Measurements from ENCODE around the gene TMC3. TPM values are rescaled to one million over a fixed set of nuclear protein-coding genes. Genes with fewer than 3 reads are reported as not detected.

TMC3 gene
- total RNA-seq, 2 experiments from 2014 or later, result not detected

DNA sequence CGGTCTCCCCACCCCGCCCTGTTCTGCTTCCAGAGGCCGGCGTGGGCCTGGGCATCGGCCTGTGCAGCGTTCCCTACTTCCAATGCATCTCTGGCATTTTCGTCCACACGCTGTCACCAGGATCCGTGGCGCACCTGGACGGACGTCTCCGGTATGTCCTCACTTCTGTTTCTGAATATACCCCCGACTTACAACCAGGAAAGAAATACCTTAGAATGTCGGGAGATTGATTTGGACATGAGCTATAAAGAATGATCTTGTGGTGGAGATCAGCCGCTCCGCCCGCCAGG is 91.5 kb downstream of the TMC3 start:
- DNase-seq (no peak), ATAC-seq (ENCODE audit: poor library complexity) (no peak)
- Histone ChIP-seq H3K36me3 (ENCODE audit: insufficient read depth, low read length) (no peaks in the 10 kb centered on the region), H3K4me3 (ENCODE audit: low read length) (no peak overlapping the region), H3K9me3 (ENCODE audit: control insufficient read depth in 1 of 2, insufficient read depth in 1 of 2, low read length in 2 of 2) (peaks cover 1% of the 10 kb centered on the region in 2 experiments), H3K27ac (ENCODE audit: low read depth in 1 of 2, low read length in 2 of 2) (no peak overlapping the region), H3K4me1 (ENCODE audit: insufficient read depth, low read length) (peaks cover 61% of the 10 kb centered on the region), H3K27me3 (ENCODE audit: control insufficient read depth in 1 of 2, insufficient read depth in 2 of 2, low read length in 2 of 2) (no peaks in the 10 kb centered on the region)
- ChIA-PET POLR2A (interaction anchor here (13.8 kb wide), 1 partner anchor 18 kb away, joined by 396 read pairs; no protein-coding TSS in a partner anchor), CTCF (no interaction called here)
- Mint-ChIP-seq H3K27me3 (no peaks in the 10 kb centered on the region), H3K9me3 (peaks cover 2% of the 10 kb centered on the region), H3K27ac (no peak overlapping the region), H3K4me3 (no peak overlapping the region), H3K4me1 (ENCODE audit: low read depth) (peaks cover 81% of the 10 kb centered on the region), H3K36me3 (ENCODE audit: low read depth) (peaks cover 7% of the 10 kb centered on the region)
- intact Hi-C loops (cut with DNase I, micrococcal nuclease), result no loop called here
- TF ChIP-seq, protein P1, sequence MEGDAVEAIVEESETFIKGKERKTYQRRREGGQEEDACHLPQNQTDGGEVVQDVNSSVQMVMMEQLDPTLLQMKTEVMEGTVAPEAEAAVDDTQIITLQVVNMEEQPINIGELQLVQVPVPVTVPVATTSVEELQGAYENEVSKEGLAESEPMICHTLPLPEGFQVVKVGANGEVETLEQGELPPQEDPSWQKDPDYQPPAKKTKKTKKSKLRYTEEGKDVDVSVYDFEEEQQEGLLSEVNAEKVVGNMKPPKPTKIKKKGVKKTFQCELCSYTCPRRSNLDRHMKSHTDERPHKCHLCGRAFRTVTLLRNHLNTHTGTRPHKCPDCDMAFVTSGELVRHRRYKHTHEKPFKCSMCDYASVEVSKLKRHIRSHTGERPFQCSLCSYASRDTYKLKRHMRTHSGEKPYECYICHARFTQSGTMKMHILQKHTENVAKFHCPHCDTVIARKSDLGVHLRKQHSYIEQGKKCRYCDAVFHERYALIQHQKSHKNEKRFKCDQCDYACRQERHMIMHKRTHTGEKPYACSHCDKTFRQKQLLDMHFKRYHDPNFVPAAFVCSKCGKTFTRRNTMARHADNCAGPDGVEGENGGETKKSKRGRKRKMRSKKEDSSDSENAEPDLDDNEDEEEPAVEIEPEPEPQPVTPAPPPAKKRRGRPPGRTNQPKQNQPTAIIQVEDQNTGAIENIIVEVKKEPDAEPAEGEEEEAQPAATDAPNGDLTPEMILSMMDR (IDR thresholded peaks at IDR 0.05), result no peak

- Histone ChIP-seq H3K27ac (ENCODE audit: low read depth in 1 of 2, low read length in 2 of 2) (no peak overlapping the region), H3K9me3 (ENCODE audit: control insufficient read depth in 1 of 2, insufficient read depth in 1 of 2, low read length in 2 of 2) (peaks cover 4 to 7% of the 10 kb centered on the region in 2 experiments), H3K4me3 (ENCODE audit: low read length) (no peak overlapping the region), H3K27me3 (ENCODE audit: control insufficient read depth in 1 of 2, insufficient read depth in 2 of 2, low read length in 2 of 2) (no peaks in the 10 kb centered on the region), H3K36me3 (ENCODE audit: insufficient read depth, low read length) (no peaks in the 10 kb centered on the region), H3K4me1 (ENCODE audit: insufficient read depth, low read length) (peaks cover 55% of the 10 kb centered on the region)
- no peak overlapping the region for H3K4me3 Mint-ChIP-seq
- peaks cover 10% of the 10 kb centered on the region for H3K36me3 Mint-ChIP-seq (ENCODE audit: low read depth)
- H3K9me3 Mint-ChIP-seq, result peaks cover 3% of the 10 kb centered on the region
- no peaks in the 10 kb centered on the region for H3K27me3 Mint-ChIP-seq
- TF ChIP-seq, protein P1 (IDR thresholded peaks at IDR 0.05), result no peak
- DNase-seq, result no peak
- H3K27ac Mint-ChIP-seq, result peak overlapping the region; percentile 68
- no peak for ATAC-seq (ENCODE audit: poor library complexity)
- POLR2A ChIA-PET, result interaction anchor here (13.8 kb wide), 1 partner anchor 19 kb away, joined by 396 read pairs; no protein-coding TSS in a partner anchor
- peaks cover 81% of the 10 kb centered on the region for H3K4me1 Mint-ChIP-seq (ENCODE audit: low read depth)
- CTCF ChIA-PET, result interaction anchor here (0.9 kb wide), 1 partner anchor 118 kb away, joined by 3 read pairs; no protein-coding TSS in a partner anchor
- intact Hi-C loops (cut with DNase I, micrococcal nuclease), result loop anchor here in 1 of 2 experiments (2.0 kb wide), 1 partner anchor 15 kb away; no protein-coding TSS in a partner anchor
These were observed 92.0 kb downstream of the TMC3 start for GRCh38 chr15:81281766-81282605.

GRCh38 chr15:81281456-81281735 is 92.6 kb downstream of the TMC3 start:
- no peak overlapping the region for H3K4me3 ChIP-seq (ENCODE audit: low read length)
- DNase-seq (no peak), ATAC-seq (ENCODE audit: poor library complexity) (no peak)
- peaks cover 50% of the 10 kb centered on the region for H3K4me1 ChIP-seq (ENCODE audit: insufficient read depth, low read length)
- peaks cover 15% of the 10 kb centered on the region for H3K36me3 Mint-ChIP-seq (ENCODE audit: low read depth)
- TF ChIP-seq, protein P1 (IDR thresholded peaks at IDR 0.05), result no peak
- intact Hi-C loops (cut with DNase I, micrococcal nuclease), result loop anchor here in 1 of 2 experiments (2.0 kb wide), 1 partner anchor 15 kb away; no protein-coding TSS in a partner anchor
- H3K27me3 Mint-ChIP-seq, result no peaks in the 10 kb centered on the region
- peaks cover 4 to 12% of the 10 kb centered on the region in 2 experiments for H3K9me3 ChIP-seq (ENCODE audit: control insufficient read depth in 1 of 2, insufficient read depth in 1 of 2, low read length in 2 of 2)
- ChIA-PET CTCF (interaction anchor here (0.9 to 2.0 kb wide), 2 partner anchors 15 to 118 kb away, joined by 3 to 10 read pairs; no protein-coding TSS in a partner anchor), POLR2A (interaction anchor here (13.8 kb wide), 1 partner anchor 19 kb away, joined by 396 read pairs; no protein-coding TSS in a partner anchor)
- peak overlapping the region; percentile 68 for H3K27ac Mint-ChIP-seq
- no peaks in the 10 kb centered on the region for H3K36me3 ChIP-seq (ENCODE audit: insufficient read depth, low read length)
- no peak overlapping the region for H3K27ac ChIP-seq (ENCODE audit: low read depth in 1 of 2, low read length in 2 of 2)
- peaks cover 4% of the 10 kb centered on the region for H3K9me3 Mint-ChIP-seq
- peaks cover 81% of the 10 kb centered on the region for H3K4me1 Mint-ChIP-seq (ENCODE audit: low read depth)
- H3K4me3 Mint-ChIP-seq, result no peak overlapping the region
- H3K27me3 ChIP-seq (ENCODE audit: control insufficient read depth in 1 of 2, insufficient read depth in 2 of 2, low read length in 2 of 2), result no peaks in the 10 kb centered on the region

Other genes with a start within 250 kb of the TMC3 start
- not detected for gene CFAP161, start 239.9 kb downstream of the TMC3 start, total RNA-seq
- gene IL16, start 177.3 kb downstream of the TMC3 start, total RNA-seq, result 100 to 1,000 TPM; 164 to 168 TPM
- 1 to 10 TPM; 9.7 to 9.8 TPM for gene STARD5, start 50.1 kb downstream of the TMC3 start, total RNA-seq

Measured in CD4-positive, alpha-beta T cell (primary cell).